Stimulated activated CD8-positive, alpha-beta memory T cell treated with anti-CD3 and anti-CD28 coated beads, Interleukin-15, amount 100 ng/mL, for 48 hours (primary cell): ENCODE results near the gene NRSN2.

Experiments used
- DNase-seq, 2 donors: peaks; one replicate each; pipeline ENCODE4 v3.0.0-alpha.2; 2020; ENCODE audit warnings: low read depth in 2 of 2

Gene NRSN2

GRCh38 chr20:397432-398237 lies 50.7 kb downstream of the NRSN2 start:
- no peak for DNase-seq

GRCh38 chr20:399182-399707 lies 52.3 kb downstream of the NRSN2 start:
- DNase-seq, result no peak

- no peak for DNase-seq
Measured at GRCh38 chr20:400128-400453, 53.2 kb downstream of the NRSN2 start.

GRCh38 chr20:400454-401275 lies 53.8 kb downstream of the NRSN2 start:
- no peak for DNase-seq

- DNase-seq, result no peak
Measured at GRCh38 chr20:401682-402495, 55.0 kb downstream of the NRSN2 start.

GRCh38 chr20:402496-402885 lies 55.6 kb downstream of the NRSN2 start:
- DNase-seq, result no peak

- no peak for DNase-seq
Measured at GRCh38 chr20:402898-403581, 56.1 kb downstream of the NRSN2 start.

- no peak for DNase-seq
Measured at GRCh38 chr20:403582-403957, 56.7 kb downstream of the NRSN2 start.

GRCh38 chr20:404088-404487 lies 57.2 kb downstream of the NRSN2 start:
- no peak for DNase-seq
